Naive B cell (primary cell): ENCODE measurements around the gene NRG3. TPM values are rescaled to one million over a fixed set of nuclear protein-coding genes. Genes with fewer than 3 reads are reported as not detected.

Experiments
- ATAC-seq, 2 donors: fragments of 150-1000 bp; cut with Tn5 transposase; 2 replicates each; pipeline ENCODE4 v1.10.0; 2021; ENCODE audit warnings: low read depth in 2 of 2, mild to moderate bottlenecking in 2 of 2, moderate library complexity in 2 of 2
- DNase-seq: peaks from one replicate; pipeline ENCODE4 v3.0.0; 2022
- H3K27ac Mint-ChIP-seq, 6 donors: one replicate each; pipeline ENCODE4 v1.8.0; 2020 to 2022; ENCODE audit warnings: mild to moderate bottlenecking in 6 of 6, mixed read lengths in 6 of 6, moderate library complexity in 5 of 6, inconsistent platforms in 2 of 6
- H3K27me3 Mint-ChIP-seq, 3 donors: one replicate each; pipeline ENCODE4 v1.8.0; 2021 to 2022; ENCODE audit warnings: mixed read lengths in 3 of 3, mild to moderate bottlenecking in 1 of 3
- H3K36me3 Mint-ChIP-seq, 2 donors: one replicate each; pipeline ENCODE4 v1.8.0; 2020 to 2022; ENCODE audit warnings: mixed read lengths in 2 of 2, inconsistent platforms in 1 of 2, mild to moderate bottlenecking in 1 of 2
- H3K4me1 Mint-ChIP-seq, 3 donors: one replicate each; pipeline ENCODE4 v1.8.0; 2020 to 2022; ENCODE audit warnings: mixed read lengths in 3 of 3, inconsistent platforms in 1 of 3, mild to moderate bottlenecking in 1 of 3, moderate library complexity in 1 of 3
- H3K4me3 Mint-ChIP-seq, 8 donors: one replicate each; pipeline ENCODE4 v1.8.0; 2020 to 2022; ENCODE audit warnings: mild to moderate bottlenecking in 8 of 8, mixed read lengths in 8 of 8, moderate library complexity in 8 of 8, inconsistent platforms in 2 of 8
- H3K9me3 Mint-ChIP-seq, 7 donors: one replicate each; pipeline ENCODE4 v1.8.0; 2020 to 2022; ENCODE audit warnings: mixed read lengths in 7 of 7, mild to moderate bottlenecking in 5 of 7, inconsistent platforms in 2 of 7, moderate library complexity in 1 of 7
- polyA plus RNA-seq, 6 donors: library from polyadenylated mRNA; unstranded; fragments of 300-500 nt; fragmentation: Illumina TruSeq; gene quantifications; one replicate each; pipeline ENCODE4 v1.2.3, GENCODE V29; 2021; ENCODE audit warnings: low read depth in 6 of 6

Gene NRG3
- polyA plus RNA-seq, 6 donors from 2014 or later = not detected

GRCh38 chr10:82452676-82453075, 577.7 kb downstream of the NRG3 start:
- no peak overlapping the region for H3K4me3 Mint-ChIP-seq
- peaks cover 0 to 1% (median 0%) of the 10 kb centered on the region in 7 donors for H3K9me3 Mint-ChIP-seq
- H3K36me3 Mint-ChIP-seq = no peaks in the 10 kb centered on the region
- no peak for ATAC-seq
- H3K4me1 Mint-ChIP-seq = no peaks in the 10 kb centered on the region
- DNase-seq = no peak
- H3K27ac Mint-ChIP-seq = no peak overlapping the region
- H3K27me3 Mint-ChIP-seq = no peaks in the 10 kb centered on the region

GRCh38 chr10:82453678-82454293, 578.8 kb downstream of the NRG3 start:
- Mint-ChIP-seq H3K4me1 (no peaks in the 10 kb centered on the region), H3K27ac (no peak overlapping the region), H3K9me3 (no peaks in the 10 kb centered on the region), H3K27me3 (no peaks in the 10 kb centered on the region), H3K36me3 (no peaks in the 10 kb centered on the region), H3K4me3 (no peak overlapping the region)
- ATAC-seq (no peak), DNase-seq (no peak)

- H3K4me3 Mint-ChIP-seq = no peak overlapping the region
- ATAC-seq = no peak
- DNase-seq = no peak
- H3K4me1 Mint-ChIP-seq = no peaks in the 10 kb centered on the region
- peaks cover 0 to 16% (median 3%) of the 10 kb centered on the region in 7 donors for H3K9me3 Mint-ChIP-seq
- no peak overlapping the region for H3K27ac Mint-ChIP-seq
- H3K36me3 Mint-ChIP-seq = no peaks in the 10 kb centered on the region
- no peaks in the 10 kb centered on the region for H3K27me3 Mint-ChIP-seq
Observed at GRCh38 chr10:82462910-82463551, 588.0 kb downstream of the NRG3 start.

GRCh38 chr10:82463614-82464013, 588.6 kb downstream of the NRG3 start:
- Mint-ChIP-seq H3K4me3 (no peak overlapping the region), H3K27me3 (no peaks in the 10 kb centered on the region), H3K36me3 (no peaks in the 10 kb centered on the region), H3K9me3 (peaks cover 0 to 16% (median 3%) of the 10 kb centered on the region in 7 donors), H3K27ac (no peak overlapping the region), H3K4me1 (no peaks in the 10 kb centered on the region)
- DNase-seq (no peak), ATAC-seq (no peak)

GRCh38 chr10:82464191-82464818, 589.3 kb downstream of the NRG3 start:
- no peaks in the 10 kb centered on the region for H3K4me1 Mint-ChIP-seq
- ATAC-seq (no peak), DNase-seq (no peak)
- H3K4me3 Mint-ChIP-seq = no peak overlapping the region
- H3K27ac Mint-ChIP-seq = no peak overlapping the region
- H3K27me3 Mint-ChIP-seq = no peaks in the 10 kb centered on the region
- H3K9me3 Mint-ChIP-seq = peaks cover 0 to 14% (median 4%) of the 10 kb centered on the region in 7 donors
- H3K36me3 Mint-ChIP-seq = no peaks in the 10 kb centered on the region

- Mint-ChIP-seq H3K4me1 (no peaks in the 10 kb centered on the region), H3K9me3 (peaks cover 0 to 10% (median 4%) of the 10 kb centered on the region in 7 donors), H3K36me3 (no peaks in the 10 kb centered on the region), H3K4me3 (no peak overlapping the region), H3K27ac (no peak overlapping the region), H3K27me3 (no peaks in the 10 kb centered on the region)
- ATAC-seq = no peak
- no peak for DNase-seq
Observed at GRCh38 chr10:82464966-82465365, 590.0 kb downstream of the NRG3 start.

- no peak overlapping the region for H3K4me3 Mint-ChIP-seq
- ATAC-seq (no peak), DNase-seq (no peak)
- H3K27ac Mint-ChIP-seq = no peak overlapping the region
- no peaks in the 10 kb centered on the region for H3K36me3 Mint-ChIP-seq
- H3K4me1 Mint-ChIP-seq = no peaks in the 10 kb centered on the region
- peaks cover 0 to 2% (median 0%) of the 10 kb centered on the region in 7 donors for H3K9me3 Mint-ChIP-seq
- no peaks in the 10 kb centered on the region for H3K27me3 Mint-ChIP-seq
Observed at GRCh38 chr10:82468453-82468852, 593.5 kb downstream of the NRG3 start.

- Mint-ChIP-seq H3K27ac (no peak overlapping the region), H3K36me3 (no peaks in the 10 kb centered on the region), H3K4me1 (no peaks in the 10 kb centered on the region), H3K27me3 (no peaks in the 10 kb centered on the region), H3K9me3 (peaks cover 0 to 10% (median 2%) of the 10 kb centered on the region in 7 donors), H3K4me3 (no peak overlapping the region)
- DNase-seq (no peak), ATAC-seq (no peak)
Observed at GRCh38 chr10:82472406-82473335, 597.7 kb downstream of the NRG3 start.

- Mint-ChIP-seq H3K4me1 (no peaks in the 10 kb centered on the region), H3K36me3 (no peaks in the 10 kb centered on the region), H3K4me3 (no peak overlapping the region), H3K9me3 (peaks cover 0 to 18% (median 6%) of the 10 kb centered on the region in 7 donors), H3K27ac (no peak overlapping the region), H3K27me3 (no peaks in the 10 kb centered on the region)
- DNase-seq = no peak
- ATAC-seq = no peak
Observed at GRCh38 chr10:82477776-82478175, 602.8 kb downstream of the NRG3 start.

GRCh38 chr10:82492647-82493046, 617.7 kb downstream of the NRG3 start:
- H3K4me1 Mint-ChIP-seq = no peaks in the 10 kb centered on the region
- peaks cover 0 to 10% (median 4%) of the 10 kb centered on the region in 7 donors for H3K9me3 Mint-ChIP-seq
- ATAC-seq (no peak), DNase-seq (no peak)
- H3K27me3 Mint-ChIP-seq = no peaks in the 10 kb centered on the region
- no peak overlapping the region for H3K27ac Mint-ChIP-seq
- no peaks in the 10 kb centered on the region for H3K36me3 Mint-ChIP-seq
- no peak overlapping the region for H3K4me3 Mint-ChIP-seq

- H3K27ac Mint-ChIP-seq = no peak overlapping the region
- no peaks in the 10 kb centered on the region for H3K4me1 Mint-ChIP-seq
- no peaks in the 10 kb centered on the region for H3K36me3 Mint-ChIP-seq
- H3K27me3 Mint-ChIP-seq = no peaks in the 10 kb centered on the region
- peaks cover 0 to 10% (median 4%) of the 10 kb centered on the region in 7 donors for H3K9me3 Mint-ChIP-seq
- ATAC-seq (no peak), DNase-seq (no peak)
- H3K4me3 Mint-ChIP-seq = no peak overlapping the region
Observed at GRCh38 chr10:82496114-82496513, 621.1 kb downstream of the NRG3 start.

GRCh38 chr10:82497439-82497838, 622.4 kb downstream of the NRG3 start:
- Mint-ChIP-seq H3K27me3 (no peaks in the 10 kb centered on the region), H3K4me3 (no peak overlapping the region), H3K27ac (no peak overlapping the region), H3K9me3 (peaks cover 0 to 14% (median 6%) of the 10 kb centered on the region in 7 donors), H3K36me3 (no peaks in the 10 kb centered on the region), H3K4me1 (no peaks in the 10 kb centered on the region)
- ATAC-seq = no peak
- DNase-seq = no peak

GRCh38 chr10:82498976-82499375, 624.0 kb downstream of the NRG3 start:
- no peak for ATAC-seq
- peaks cover 0 to 14% (median 4%) of the 10 kb centered on the region in 7 donors for H3K9me3 Mint-ChIP-seq
- no peak for DNase-seq
- H3K4me1 Mint-ChIP-seq = no peaks in the 10 kb centered on the region
- no peak overlapping the region for H3K4me3 Mint-ChIP-seq
- H3K36me3 Mint-ChIP-seq = no peaks in the 10 kb centered on the region
- H3K27me3 Mint-ChIP-seq = no peaks in the 10 kb centered on the region
- H3K27ac Mint-ChIP-seq = no peak overlapping the region
